HL-60 (cell line): ENCODE results near the gene COASY.

ENCODE experiments used
- DNase-seq, 2 experiments: peaks; one replicate each; pipeline ENCODE4 v3.0.0-alpha.2; 2010 to 2020; ENCODE audit warnings: low read depth in 1 of 2, low spot score in 1 of 2
- H3K27ac ChIP-seq: fragments of 250-450 bp; sonication (Bioruptor Pico); replicated peaks from 2 replicates; pipeline ENCODE4 v1.5.1; 2020; ENCODE audit warnings: mild to moderate bottlenecking, moderate library complexity
- H3K27me3 ChIP-seq: fragments of 250-450 bp; sonication (Bioruptor Pico); 2 replicates; pipeline ENCODE4 v1.5.1; 2021; ENCODE audit warnings: mild to moderate bottlenecking, moderate library complexity; ENCODE audit not compliant: insufficient read depth, poor library complexity, severe bottlenecking
- H3K4me3 ChIP-seq: replicated peaks from 2 replicates; pipeline ENCODE4 v1.5.1; 2011; ENCODE audit warnings: mild to moderate bottlenecking, control low read depth, low read length; ENCODE audit not compliant: insufficient read depth
- GABPA ChIP-seq: IDR thresholded peaks from 2 replicates; pipeline ENCODE4 v1.6.1; 2012; ENCODE audit warnings: low read depth
- POLR2AphosphoS5 ChIP-seq: IDR thresholded peaks from 2 replicates; pipeline ENCODE4 v1.6.1; 2012; ENCODE audit warnings: low read depth
- SPI1 ChIP-seq: IDR thresholded peaks from 2 replicates; pipeline ENCODE4 v1.6.1; 2012; ENCODE audit warnings: low read depth, mild to moderate bottlenecking, borderline replicate concordance
- TF ChIP-seq, protein P1 (sequence below): IDR thresholded peaks from 2 replicates; pipeline ENCODE4 v1.6.1; 2012; ENCODE audit warnings: low read depth; ENCODE audit not compliant: insufficient replicate concordance
- TF ChIP-seq, protein P2 (sequence below): IDR thresholded peaks from one replicate; pipeline ENCODE4 v1.5.1; 2011; ENCODE audit warnings: low read length, control low read depth, inconsistent platforms; ENCODE audit not compliant: insufficient read depth

Gene COASY

DNA sequence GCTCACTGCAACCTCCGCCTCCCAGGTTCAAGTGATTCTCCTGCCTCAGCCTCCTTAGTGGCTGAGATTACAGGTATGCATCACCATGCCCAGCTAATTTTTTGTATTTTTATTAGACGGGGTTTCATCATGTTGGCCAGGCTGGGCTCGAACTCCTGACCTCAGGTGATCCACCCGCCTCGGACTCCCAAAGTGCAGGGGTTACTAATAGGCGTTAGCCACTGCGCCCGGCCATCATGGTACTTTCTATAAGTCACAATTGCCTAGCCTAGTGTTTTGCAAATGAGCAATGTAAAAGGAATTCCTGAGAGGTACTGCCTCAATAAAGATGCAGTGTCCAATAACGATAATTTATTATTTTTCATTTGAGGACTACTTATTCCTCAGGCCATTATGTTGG, 29.5 kb downstream of the COASY start:
- Histone ChIP-seq H3K4me3 (no peak overlapping the region), H3K27ac (no peak overlapping the region), H3K27me3 (no peaks in the 10 kb centered on the region)
- no peak for DNase-seq
- TF ChIP-seq POLR2AphosphoS5, result no peak
- TF ChIP-seq, protein P1, sequence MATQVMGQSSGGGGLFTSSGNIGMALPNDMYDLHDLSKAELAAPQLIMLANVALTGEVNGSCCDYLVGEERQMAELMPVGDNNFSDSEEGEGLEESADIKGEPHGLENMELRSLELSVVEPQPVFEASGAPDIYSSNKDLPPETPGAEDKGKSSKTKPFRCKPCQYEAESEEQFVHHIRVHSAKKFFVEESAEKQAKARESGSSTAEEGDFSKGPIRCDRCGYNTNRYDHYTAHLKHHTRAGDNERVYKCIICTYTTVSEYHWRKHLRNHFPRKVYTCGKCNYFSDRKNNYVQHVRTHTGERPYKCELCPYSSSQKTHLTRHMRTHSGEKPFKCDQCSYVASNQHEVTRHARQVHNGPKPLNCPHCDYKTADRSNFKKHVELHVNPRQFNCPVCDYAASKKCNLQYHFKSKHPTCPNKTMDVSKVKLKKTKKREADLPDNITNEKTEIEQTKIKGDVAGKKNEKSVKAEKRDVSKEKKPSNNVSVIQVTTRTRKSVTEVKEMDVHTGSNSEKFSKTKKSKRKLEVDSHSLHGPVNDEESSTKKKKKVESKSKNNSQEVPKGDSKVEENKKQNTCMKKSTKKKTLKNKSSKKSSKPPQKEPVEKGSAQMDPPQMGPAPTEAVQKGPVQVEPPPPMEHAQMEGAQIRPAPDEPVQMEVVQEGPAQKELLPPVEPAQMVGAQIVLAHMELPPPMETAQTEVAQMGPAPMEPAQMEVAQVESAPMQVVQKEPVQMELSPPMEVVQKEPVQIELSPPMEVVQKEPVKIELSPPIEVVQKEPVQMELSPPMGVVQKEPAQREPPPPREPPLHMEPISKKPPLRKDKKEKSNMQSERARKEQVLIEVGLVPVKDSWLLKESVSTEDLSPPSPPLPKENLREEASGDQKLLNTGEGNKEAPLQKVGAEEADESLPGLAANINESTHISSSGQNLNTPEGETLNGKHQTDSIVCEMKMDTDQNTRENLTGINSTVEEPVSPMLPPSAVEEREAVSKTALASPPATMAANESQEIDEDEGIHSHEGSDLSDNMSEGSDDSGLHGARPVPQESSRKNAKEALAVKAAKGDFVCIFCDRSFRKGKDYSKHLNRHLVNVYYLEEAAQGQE, result no peak
- no peak for TF ChIP-seq GABPA
- TF ChIP-seq, protein P2, sequence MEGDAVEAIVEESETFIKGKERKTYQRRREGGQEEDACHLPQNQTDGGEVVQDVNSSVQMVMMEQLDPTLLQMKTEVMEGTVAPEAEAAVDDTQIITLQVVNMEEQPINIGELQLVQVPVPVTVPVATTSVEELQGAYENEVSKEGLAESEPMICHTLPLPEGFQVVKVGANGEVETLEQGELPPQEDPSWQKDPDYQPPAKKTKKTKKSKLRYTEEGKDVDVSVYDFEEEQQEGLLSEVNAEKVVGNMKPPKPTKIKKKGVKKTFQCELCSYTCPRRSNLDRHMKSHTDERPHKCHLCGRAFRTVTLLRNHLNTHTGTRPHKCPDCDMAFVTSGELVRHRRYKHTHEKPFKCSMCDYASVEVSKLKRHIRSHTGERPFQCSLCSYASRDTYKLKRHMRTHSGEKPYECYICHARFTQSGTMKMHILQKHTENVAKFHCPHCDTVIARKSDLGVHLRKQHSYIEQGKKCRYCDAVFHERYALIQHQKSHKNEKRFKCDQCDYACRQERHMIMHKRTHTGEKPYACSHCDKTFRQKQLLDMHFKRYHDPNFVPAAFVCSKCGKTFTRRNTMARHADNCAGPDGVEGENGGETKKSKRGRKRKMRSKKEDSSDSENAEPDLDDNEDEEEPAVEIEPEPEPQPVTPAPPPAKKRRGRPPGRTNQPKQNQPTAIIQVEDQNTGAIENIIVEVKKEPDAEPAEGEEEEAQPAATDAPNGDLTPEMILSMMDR, result no peak
- no peak for TF ChIP-seq SPI1

DNA sequence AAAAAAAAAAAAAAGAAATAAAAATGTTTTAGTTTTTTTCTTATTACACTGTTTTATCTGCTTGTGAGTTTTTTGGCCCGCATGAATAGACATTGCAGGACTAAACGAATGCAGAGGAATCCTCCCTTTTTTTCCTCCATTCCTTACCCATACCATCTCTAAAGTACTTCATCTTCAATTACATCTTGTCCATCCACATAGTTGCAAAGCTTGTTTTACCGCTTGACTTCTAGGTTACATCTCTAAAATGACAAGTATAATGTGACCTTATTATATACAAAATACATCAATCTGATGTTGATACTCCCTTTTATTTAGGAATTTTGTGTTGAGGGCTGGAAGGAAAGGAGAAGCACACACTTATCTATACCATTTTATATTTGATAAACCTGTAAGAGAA, 34.4 kb downstream of the COASY start:
- TF ChIP-seq, protein P2, result no peak
- TF ChIP-seq POLR2AphosphoS5 (no peak), SPI1 (no peak)
- DNase-seq, result no peak
- no peak overlapping the region for H3K4me3 ChIP-seq
- H3K27me3 ChIP-seq, result no peaks in the 10 kb centered on the region
- H3K27ac ChIP-seq, result no peak overlapping the region

DNA sequence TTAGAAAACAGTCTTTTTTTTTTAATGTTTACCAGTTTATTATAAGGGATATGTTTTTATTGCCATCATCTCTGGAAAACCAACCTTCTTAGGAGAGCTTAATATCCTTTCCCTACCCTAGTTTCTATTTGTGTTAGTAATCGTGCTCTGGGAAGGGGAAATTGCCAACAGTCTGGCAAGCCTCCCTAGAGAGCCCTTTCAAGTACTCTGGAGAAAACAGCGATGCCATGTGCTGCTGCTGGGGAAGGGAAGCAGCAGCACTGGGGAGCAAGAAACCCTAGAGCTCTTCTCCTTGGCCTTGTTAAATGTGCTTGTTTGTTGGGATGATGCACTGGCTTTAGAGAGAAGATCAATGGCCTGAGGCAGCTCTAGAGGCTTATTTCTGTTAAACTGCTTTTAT, 37.0 kb downstream of the COASY start:
- no peak overlapping the region for H3K4me3 ChIP-seq
- no peak for DNase-seq
- H3K27ac ChIP-seq, result no peak overlapping the region
- no peak for TF ChIP-seq POLR2AphosphoS5
- TF ChIP-seq, protein P1, result no peak
- no peak for TF ChIP-seq SPI1
- no peak for TF ChIP-seq GABPA
- TF ChIP-seq, protein P2, result no peak
- no peaks in the 10 kb centered on the region for H3K27me3 ChIP-seq

DNA sequence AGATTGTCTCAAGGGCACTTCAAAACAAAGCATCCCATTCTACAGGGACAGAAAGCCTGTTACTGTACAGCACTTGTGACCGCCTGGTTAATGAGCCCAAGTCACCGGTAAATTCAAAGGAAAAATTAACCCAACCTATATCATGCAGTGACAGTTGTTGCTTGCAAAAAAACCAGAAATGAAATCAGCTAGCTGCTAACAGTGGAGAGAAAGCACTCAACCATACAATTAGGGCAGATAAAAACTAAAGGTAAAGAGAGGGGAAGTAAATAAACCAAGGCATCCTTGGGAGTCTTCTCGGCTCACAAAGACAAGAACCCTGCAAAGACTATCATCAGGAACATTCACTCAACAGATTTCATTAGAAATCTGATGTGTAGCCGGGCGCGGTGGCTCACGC, 41.4 kb downstream of the COASY start:
- TF ChIP-seq SPI1, result no peak
- TF ChIP-seq GABPA, result no peak
- TF ChIP-seq, protein P2, result no peak
- TF ChIP-seq, protein P1, result no peak
- TF ChIP-seq POLR2AphosphoS5, result no peak
- no peak overlapping the region for H3K27ac ChIP-seq
- no peak for DNase-seq
- no peaks in the 10 kb centered on the region for H3K27me3 ChIP-seq
- H3K4me3 ChIP-seq, result no peak overlapping the region
